SK-N-SH treated with all-trans-retinoic acid at 6 μM for 48 hours (cell line): ENCODE data around the gene POLR3H.

Experiments used
- ATAC-seq: fragments of 200-7000 bp; cut with Tn5 transposase; 3 replicates; pipeline ENCODE4 v1.9.1; 2020; ENCODE audit warnings: mild to moderate bottlenecking, moderate library complexity
- ARNTL ChIP-seq: fragments of 450-650 bp; formaldehyde crosslinking; IDR thresholded peaks from 2 replicates; pipeline ENCODE4 v1.5.0; 2020; ENCODE audit warnings: low read depth, mild to moderate bottlenecking, moderate library complexity, borderline replicate concordance
- BACH2 ChIP-seq: fragments of 250-450 bp; sonication (Bioruptor Pico); IDR thresholded peaks from 2 replicates; pipeline ENCODE4 v1.9.0; 2021; ENCODE audit warnings: mild to moderate bottlenecking, borderline replicate concordance
- CSDC2 ChIP-seq: fragments of 250-450 bp; sonication (Bioruptor Pico); IDR thresholded peaks from 2 replicates; pipeline ENCODE4 v1.5.0; 2020; ENCODE audit warnings: mild to moderate bottlenecking, moderate library complexity
- ESRRG ChIP-seq: fragments of 250-450 bp; sonication (Bioruptor Pico); IDR thresholded peaks from 2 replicates; pipeline ENCODE4 v1.6.1; 2021; ENCODE audit warnings: mild to moderate bottlenecking
- GLIS3 ChIP-seq: fragments of 250-450 bp; sonication (Bioruptor Pico); IDR thresholded peaks from 2 replicates; pipeline ENCODE4 v1.5.0; 2020; ENCODE audit warnings: mild to moderate bottlenecking, moderate library complexity
- ISL1 ChIP-seq: fragments of 250-450 bp; sonication (Bioruptor Pico); IDR thresholded peaks from 2 replicates; pipeline ENCODE4 v2.1.2; 2022; ENCODE audit warnings: mild to moderate bottlenecking, moderate library complexity
- OSR1 ChIP-seq: fragments of 250-450 bp; sonication (Bioruptor Pico); IDR thresholded peaks from 2 replicates; pipeline ENCODE4 v1.8.0; 2022; ENCODE audit warnings: moderate library complexity, mild to moderate bottlenecking, inconsistent platforms
- PPARA ChIP-seq: fragments of 250-450 bp; sonication (Bioruptor Pico); IDR thresholded peaks from 2 replicates; pipeline ENCODE4 v1.5.0; 2020; ENCODE audit warnings: mild to moderate bottlenecking, borderline replicate concordance
- RARB ChIP-seq: fragments of 250-450 bp; sonication (Bioruptor Pico); IDR thresholded peaks from 2 replicates; pipeline ENCODE4 v1.8.0; 2021; ENCODE audit warnings: mild to moderate bottlenecking, moderate library complexity
- SNAI2 ChIP-seq: fragments of 250-450 bp; sonication (Bioruptor Pico); IDR thresholded peaks from 2 replicates; pipeline ENCODE4 v1.5.0; 2020; ENCODE audit warnings: mild to moderate bottlenecking, moderate library complexity
- ZC3H10 ChIP-seq: fragments of 250-450 bp; sonication (Bioruptor Pico); IDR thresholded peaks from 2 replicates; pipeline ENCODE4 v1.5.1; 2021; ENCODE audit warnings: mild to moderate bottlenecking, moderate library complexity
- ZFP3 ChIP-seq: fragments of 250-450 bp; sonication (Bioruptor Pico); IDR thresholded peaks from 2 replicates; pipeline ENCODE4 v1.5.0; 2020; ENCODE audit warnings: mild to moderate bottlenecking, moderate library complexity
- ZNF8 ChIP-seq: fragments of 450-650 bp; formaldehyde crosslinking; IDR thresholded peaks from 2 replicates; pipeline ENCODE4 v1.5.0; 2020; ENCODE audit warnings: mild to moderate bottlenecking, moderate library complexity
- TF ChIP-seq, protein P1 (sequence below): fragments of 250-450 bp; sonication (Bioruptor Pico); IDR thresholded peaks from 2 replicates; pipeline ENCODE4 v1.5.0; 2020; ENCODE audit warnings: mild to moderate bottlenecking, moderate library complexity
- TF ChIP-seq, protein P2 (sequence below): fragments of 250-450 bp; sonication (Bioruptor Pico); IDR thresholded peaks from 2 replicates; pipeline ENCODE4 v1.5.1; 2020; ENCODE audit warnings: low read depth, mild to moderate bottlenecking, moderate library complexity
- TF ChIP-seq, protein P3 (sequence below): fragments of 250-450 bp; sonication (Bioruptor Pico); IDR thresholded peaks from 2 replicates; pipeline ENCODE4 v1.8.0; 2021; ENCODE audit warnings: low read depth, mild to moderate bottlenecking, moderate library complexity, borderline replicate concordance
- TF ChIP-seq, protein P4 (sequence below): fragments of 250-450 bp; sonication (Bioruptor Pico); IDR thresholded peaks from 2 replicates; pipeline ENCODE4 v1.8.0; 2020; ENCODE audit warnings: mild to moderate bottlenecking, moderate library complexity, borderline replicate concordance
- TF ChIP-seq, protein P5 (sequence below): fragments of 250-450 bp; sonication (Bioruptor Pico); IDR thresholded peaks from 2 replicates; pipeline ENCODE4 v1.5.1; 2021; ENCODE audit warnings: mild to moderate bottlenecking, moderate library complexity

POLR3H gene

DNA sequence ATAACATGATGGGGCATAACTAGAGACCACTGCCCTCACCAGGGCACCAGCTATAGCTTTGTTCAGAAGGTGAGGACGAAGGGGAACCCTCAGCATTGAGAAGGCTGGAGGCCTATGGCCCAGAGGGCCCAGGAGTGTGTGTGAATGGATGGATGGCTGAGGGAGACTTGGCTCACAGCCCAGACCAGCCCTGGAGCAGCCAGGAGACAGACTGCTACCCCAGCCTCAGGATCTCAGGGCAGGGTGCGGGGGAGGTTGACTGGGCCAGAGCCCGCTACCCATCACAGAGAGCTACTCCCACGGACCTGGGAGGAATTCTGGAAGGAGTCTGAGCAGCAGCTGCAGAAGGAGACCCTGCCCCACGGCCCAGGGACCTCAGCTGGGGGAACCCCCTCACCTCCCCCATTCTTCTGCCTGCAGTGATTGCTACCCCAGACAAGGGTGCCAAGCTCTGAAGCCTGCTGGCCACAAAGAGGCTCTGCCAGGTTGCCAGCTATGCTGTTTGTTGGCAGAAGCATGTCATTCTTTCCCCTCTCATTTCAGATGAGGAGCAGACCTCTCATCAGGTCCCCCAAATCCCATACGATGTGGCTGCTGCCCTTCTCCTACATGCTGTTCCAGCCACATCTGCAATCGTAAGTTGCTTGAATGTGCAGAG lies 11.2 kb upstream of the POLR3H start:
- ATAC-seq = no peak; the same call in 2 of the 3 replicates
- no peak for TF ChIP-seq OSR1
- no peak for TF ChIP-seq PPARA (CRISPR knock-in tag)
- no peak for TF ChIP-seq ESRRG (CRISPR knock-in tag)
- TF ChIP-seq, protein P1, sequence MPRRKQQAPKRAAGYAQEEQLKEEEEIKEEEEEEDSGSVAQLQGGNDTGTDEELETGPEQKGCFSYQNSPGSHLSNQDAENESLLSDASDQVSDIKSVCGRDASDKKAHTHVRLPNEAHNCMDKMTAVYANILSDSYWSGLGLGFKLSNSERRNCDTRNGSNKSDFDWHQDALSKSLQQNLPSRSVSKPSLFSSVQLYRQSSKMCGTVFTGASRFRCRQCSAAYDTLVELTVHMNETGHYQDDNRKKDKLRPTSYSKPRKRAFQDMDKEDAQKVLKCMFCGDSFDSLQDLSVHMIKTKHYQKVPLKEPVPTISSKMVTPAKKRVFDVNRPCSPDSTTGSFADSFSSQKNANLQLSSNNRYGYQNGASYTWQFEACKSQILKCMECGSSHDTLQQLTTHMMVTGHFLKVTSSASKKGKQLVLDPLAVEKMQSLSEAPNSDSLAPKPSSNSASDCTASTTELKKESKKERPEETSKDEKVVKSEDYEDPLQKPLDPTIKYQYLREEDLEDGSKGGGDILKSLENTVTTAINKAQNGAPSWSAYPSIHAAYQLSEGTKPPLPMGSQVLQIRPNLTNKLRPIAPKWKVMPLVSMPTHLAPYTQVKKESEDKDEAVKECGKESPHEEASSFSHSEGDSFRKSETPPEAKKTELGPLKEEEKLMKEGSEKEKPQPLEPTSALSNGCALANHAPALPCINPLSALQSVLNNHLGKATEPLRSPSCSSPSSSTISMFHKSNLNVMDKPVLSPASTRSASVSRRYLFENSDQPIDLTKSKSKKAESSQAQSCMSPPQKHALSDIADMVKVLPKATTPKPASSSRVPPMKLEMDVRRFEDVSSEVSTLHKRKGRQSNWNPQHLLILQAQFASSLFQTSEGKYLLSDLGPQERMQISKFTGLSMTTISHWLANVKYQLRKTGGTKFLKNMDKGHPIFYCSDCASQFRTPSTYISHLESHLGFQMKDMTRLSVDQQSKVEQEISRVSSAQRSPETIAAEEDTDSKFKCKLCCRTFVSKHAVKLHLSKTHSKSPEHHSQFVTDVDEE (CRISPR knock-in tag) = no peak
- TF ChIP-seq ISL1 (CRISPR knock-in tag) = no peak
- TF ChIP-seq GLIS3 (CRISPR knock-in tag) = no peak
- TF ChIP-seq SNAI2 = no peak
- TF ChIP-seq ZFP3 (CRISPR knock-in tag) = no peak
- TF ChIP-seq, protein P2, sequence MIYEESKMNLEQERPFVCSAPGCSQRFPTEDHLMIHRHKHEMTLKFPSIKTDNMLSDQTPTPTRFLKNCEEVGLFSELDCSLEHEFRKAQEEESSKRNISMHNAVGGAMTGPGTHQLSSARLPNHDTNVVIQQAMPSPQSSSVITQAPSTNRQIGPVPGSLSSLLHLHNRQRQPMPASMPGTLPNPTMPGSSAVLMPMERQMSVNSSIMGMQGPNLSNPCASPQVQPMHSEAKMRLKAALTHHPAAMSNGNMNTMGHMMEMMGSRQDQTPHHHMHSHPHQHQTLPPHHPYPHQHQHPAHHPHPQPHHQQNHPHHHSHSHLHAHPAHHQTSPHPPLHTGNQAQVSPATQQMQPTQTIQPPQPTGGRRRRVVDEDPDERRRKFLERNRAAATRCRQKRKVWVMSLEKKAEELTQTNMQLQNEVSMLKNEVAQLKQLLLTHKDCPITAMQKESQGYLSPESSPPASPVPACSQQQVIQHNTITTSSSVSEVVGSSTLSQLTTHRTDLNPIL (CRISPR knock-in tag) = no peak
- TF ChIP-seq BACH2 (CRISPR knock-in tag) = no peak
- no peak for TF ChIP-seq ZC3H10 (CRISPR knock-in tag)

DNA sequence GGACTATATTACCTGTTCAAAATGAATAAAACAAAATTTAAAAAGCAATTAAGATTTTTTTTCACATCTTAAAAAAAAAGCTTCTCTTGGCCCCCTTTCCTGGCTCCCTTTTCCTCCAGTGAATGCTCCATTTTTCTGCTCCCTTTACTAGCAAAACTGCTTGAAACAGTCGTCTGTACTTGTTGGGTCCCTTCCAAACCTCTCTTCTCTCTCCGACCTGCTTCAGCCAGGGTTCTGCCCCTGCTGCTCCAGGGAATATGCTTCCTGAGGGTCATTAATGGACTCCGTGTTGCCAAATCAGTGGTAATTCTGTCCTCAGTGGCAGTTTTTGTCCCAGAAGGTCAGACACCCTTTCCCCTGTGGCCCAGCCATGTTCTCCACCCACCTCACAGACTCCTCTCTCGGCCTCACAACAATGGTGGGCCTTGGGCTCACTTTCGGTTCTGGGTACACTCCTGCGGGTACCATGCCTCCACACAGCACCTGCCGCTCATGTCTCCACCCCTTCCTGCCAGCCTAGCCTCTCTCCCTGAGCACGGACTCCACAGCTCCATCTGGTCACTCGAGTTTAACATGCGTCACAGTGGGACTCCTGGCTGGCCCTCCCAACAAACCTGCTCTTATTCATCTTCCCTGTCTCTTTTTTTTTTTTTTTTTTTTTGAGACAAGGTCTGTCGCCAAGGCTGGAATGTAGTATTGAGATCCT lies 7.8 kb upstream of the POLR3H start:
- TF ChIP-seq ARNTL (CRISPR knock-in tag) = no peak
- TF ChIP-seq, protein P3, sequence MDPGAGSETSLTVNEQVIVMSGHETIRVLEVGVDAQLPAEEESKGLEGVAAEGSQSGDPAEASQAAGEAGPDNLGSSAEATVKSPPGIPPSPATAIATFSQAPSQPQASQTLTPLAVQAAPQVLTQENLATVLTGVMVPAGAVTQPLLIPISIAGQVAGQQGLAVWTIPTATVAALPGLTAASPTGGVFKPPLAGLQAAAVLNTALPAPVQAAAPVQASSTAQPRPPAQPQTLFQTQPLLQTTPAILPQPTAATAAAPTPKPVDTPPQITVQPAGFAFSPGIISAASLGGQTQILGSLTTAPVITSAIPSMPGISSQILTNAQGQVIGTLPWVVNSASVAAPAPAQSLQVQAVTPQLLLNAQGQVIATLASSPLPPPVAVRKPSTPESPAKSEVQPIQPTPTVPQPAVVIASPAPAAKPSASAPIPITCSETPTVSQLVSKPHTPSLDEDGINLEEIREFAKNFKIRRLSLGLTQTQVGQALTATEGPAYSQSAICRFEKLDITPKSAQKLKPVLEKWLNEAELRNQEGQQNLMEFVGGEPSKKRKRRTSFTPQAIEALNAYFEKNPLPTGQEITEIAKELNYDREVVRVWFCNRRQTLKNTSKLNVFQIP (CRISPR knock-in tag) = no peak
- no peak for ATAC-seq

DNA sequence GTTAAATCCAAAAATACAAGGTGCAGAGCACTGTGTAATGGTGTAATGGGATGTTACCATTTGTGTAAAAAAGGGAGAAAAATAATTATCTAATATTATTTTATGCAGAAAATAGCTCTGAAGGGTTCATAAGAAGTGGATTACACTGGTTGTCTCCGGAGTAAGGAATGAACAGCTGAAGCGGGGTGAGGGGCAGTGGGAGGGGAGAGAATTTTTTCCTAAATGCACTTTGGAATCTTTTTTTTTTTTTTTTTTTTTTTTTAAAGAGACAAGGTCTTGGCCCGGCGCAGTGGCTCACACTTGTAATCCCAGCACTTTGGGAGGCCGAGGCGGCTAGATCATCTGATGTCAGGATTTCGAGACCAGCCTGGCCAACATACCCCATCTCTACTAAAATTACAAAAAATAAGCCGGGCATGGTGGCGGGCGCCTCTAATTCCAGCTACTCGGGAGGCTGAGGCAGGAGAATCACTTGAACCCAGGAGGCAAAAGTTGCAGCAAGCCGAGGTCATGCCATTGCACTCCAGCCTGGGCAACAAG lies 6.8 kb upstream of the POLR3H start:
- ATAC-seq = no peak
- TF ChIP-seq ZNF8 (CRISPR knock-in tag) (no peak), ESRRG (CRISPR knock-in tag) (no peak), RARB (CRISPR knock-in tag) (no peak), ISL1 (CRISPR knock-in tag) (no peak)
- TF ChIP-seq, protein P4, sequence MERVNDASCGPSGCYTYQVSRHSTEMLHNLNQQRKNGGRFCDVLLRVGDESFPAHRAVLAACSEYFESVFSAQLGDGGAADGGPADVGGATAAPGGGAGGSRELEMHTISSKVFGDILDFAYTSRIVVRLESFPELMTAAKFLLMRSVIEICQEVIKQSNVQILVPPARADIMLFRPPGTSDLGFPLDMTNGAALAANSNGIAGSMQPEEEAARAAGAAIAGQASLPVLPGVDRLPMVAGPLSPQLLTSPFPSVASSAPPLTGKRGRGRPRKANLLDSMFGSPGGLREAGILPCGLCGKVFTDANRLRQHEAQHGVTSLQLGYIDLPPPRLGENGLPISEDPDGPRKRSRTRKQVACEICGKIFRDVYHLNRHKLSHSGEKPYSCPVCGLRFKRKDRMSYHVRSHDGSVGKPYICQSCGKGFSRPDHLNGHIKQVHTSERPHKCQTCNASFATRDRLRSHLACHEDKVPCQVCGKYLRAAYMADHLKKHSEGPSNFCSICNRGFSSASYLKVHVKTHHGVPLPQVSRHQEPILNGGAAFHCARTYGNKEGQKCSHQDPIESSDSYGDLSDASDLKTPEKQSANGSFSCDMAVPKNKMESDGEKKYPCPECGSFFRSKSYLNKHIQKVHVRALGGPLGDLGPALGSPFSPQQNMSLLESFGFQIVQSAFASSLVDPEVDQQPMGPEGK (CRISPR knock-in tag) = no peak
- TF ChIP-seq, all 23 proteins: peak for 0

DNA sequence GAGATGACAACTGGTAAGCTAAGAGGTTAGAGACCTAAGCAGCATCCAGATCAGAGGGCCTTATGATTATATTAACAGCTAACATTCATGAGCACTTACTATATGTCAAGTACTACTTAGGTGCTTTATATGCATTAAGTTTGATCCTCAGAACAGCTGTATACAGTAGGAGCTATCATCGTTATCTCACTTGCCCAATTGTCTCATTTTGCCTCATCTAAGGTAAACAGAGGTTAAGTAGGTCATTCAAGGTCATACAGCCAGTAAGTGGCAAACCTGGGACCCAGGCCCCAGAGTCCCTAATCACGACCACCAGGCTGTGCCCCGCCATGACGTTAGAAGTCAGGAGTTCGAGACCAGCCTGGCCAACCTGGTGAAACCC lies 4.6 kb upstream of the POLR3H start:
- ATAC-seq = no peak
- TF ChIP-seq ZNF8 (CRISPR knock-in tag) = no peak
- TF ChIP-seq, protein P5, sequence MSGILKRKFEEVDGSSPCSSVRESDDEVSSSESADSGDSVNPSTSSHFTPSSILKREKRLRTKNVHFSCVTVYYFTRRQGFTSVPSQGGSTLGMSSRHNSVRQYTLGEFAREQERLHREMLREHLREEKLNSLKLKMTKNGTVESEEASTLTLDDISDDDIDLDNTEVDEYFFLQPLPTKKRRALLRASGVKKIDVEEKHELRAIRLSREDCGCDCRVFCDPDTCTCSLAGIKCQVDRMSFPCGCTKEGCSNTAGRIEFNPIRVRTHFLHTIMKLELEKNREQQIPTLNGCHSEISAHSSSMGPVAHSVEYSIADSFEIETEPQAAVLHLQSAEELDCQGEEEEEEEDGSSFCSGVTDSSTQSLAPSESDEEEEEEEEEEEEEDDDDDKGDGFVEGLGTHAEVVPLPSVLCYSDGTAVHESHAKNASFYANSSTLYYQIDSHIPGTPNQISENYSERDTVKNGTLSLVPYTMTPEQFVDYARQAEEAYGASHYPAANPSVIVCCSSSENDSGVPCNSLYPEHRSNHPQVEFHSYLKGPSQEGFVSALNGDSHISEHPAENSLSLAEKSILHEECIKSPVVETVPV (CRISPR knock-in tag) = no peak
- TF ChIP-seq CSDC2 (CRISPR knock-in tag) = no peak
- TF ChIP-seq, protein P3 (CRISPR knock-in tag) = no peak
- TF ChIP-seq OSR1 = no peak
- TF ChIP-seq PPARA (CRISPR knock-in tag) = no peak
- TF ChIP-seq, protein P2 (CRISPR knock-in tag) = no peak
